ENCODE data around the gene RAB37. TPM values are rescaled to one million over a fixed set of nuclear protein-coding genes. Genes with fewer than 3 reads are reported as not detected.

RAB37 gene
- total and polyA plus RNA-seq, 11 donors, result 0.76 to 3.6 (median 1.7) TPM

DNA sequence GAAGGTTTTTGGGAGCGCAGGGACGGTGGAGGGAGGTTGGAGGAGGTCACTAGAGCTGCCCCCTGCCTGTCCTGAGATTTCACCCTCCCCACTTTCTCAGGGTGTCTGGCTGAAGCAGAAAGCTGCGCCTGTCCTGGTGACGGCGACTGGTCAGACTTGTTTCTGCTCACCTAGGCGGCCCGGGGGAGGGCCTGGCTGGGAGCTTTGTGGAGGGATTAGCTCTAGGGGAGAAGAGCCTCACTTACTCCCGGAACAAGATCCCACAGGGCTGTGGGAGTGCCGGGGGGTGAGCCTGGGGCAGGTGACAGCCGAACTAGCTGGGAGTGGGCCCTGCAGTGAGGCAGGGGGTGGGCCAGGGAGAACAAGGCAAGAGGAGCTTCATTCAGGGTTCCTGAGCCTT, 22.9 kb downstream of the RAB37 start:
- Histone ChIP-seq H3K27ac (peak overlapping the region in 8 of 12 donors; percentile 6 to 70 (median 54)), H3K4me3 (no peak overlapping the region), H3K4me1 (peaks cover 19 to 80% (median 48%) of the 10 kb centered on the region in 12 donors), H3K36me3 (peaks cover 0 to 9% (median 0%) of the 10 kb centered on the region in 9 donors), H3K27me3 (no peaks in the 10 kb centered on the region), H3K9me3 (no peaks in the 10 kb centered on the region)
- intact Hi-C loops (cut with DNase I), result no loop called here
- DNase-seq, result no peak
- no peak for TF ChIP-seq POLR2A (IDR thresholded peaks at IDR 0.05)
- TF ChIP-seq, protein P1, sequence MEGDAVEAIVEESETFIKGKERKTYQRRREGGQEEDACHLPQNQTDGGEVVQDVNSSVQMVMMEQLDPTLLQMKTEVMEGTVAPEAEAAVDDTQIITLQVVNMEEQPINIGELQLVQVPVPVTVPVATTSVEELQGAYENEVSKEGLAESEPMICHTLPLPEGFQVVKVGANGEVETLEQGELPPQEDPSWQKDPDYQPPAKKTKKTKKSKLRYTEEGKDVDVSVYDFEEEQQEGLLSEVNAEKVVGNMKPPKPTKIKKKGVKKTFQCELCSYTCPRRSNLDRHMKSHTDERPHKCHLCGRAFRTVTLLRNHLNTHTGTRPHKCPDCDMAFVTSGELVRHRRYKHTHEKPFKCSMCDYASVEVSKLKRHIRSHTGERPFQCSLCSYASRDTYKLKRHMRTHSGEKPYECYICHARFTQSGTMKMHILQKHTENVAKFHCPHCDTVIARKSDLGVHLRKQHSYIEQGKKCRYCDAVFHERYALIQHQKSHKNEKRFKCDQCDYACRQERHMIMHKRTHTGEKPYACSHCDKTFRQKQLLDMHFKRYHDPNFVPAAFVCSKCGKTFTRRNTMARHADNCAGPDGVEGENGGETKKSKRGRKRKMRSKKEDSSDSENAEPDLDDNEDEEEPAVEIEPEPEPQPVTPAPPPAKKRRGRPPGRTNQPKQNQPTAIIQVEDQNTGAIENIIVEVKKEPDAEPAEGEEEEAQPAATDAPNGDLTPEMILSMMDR (IDR thresholded peaks at IDR 0.05), result no peak
- ATAC-seq, result no peak
- WGBS, 4 donors, result 87 to 91% (median 91%) methylated on average over 10 of the region's 10 CpGs

DNA sequence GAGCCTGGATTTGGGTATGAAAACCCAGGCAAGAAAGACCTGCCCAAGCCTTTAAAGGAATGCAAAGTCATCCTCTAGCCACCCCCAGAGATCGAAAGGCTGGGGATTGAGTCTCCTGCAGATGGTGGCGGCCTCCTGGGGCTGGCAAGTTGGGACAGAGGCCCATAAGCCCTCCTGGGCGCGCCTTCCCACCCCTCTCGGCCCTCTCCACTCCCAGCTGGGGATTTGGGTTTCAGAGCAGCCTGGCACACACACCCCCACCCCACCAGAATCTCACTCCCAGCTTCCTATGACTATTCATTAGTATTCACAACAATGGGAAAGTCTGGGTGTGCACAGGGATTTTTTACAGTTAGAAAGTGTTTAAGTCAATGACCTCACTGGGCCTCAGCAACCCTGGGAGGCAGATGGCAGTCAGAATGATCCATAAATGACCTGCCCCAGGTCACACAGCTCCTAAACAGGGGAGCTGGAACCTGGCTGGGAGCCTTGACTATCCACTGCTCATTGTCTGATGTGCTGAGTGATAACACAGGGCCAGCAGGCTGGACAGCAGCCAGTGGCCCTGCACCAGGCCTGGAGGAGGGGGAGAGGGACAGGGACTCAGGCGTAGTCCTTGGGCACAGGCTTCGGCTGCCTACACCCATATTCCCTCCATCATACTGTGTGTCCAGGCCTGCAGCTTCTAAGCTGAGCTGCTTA, 23.5 kb downstream of the RAB37 start:
- Histone ChIP-seq H3K9me3 (no peaks in the 10 kb centered on the region), H3K4me3 (no peak overlapping the region), H3K36me3 (peaks cover 0 to 13% (median 0%) of the 10 kb centered on the region in 9 donors), H3K27ac (peak overlapping the region in 10 of 12 donors; percentile 12 to 70 (median 54)), H3K27me3 (no peaks in the 10 kb centered on the region), H3K4me1 (peaks cover 19 to 74% (median 48%) of the 10 kb centered on the region in 12 donors)
- intact Hi-C loops (cut with DNase I), result no loop called here
- no peak for TF ChIP-seq POLR2A (IDR thresholded peaks at IDR 0.05)
- TF ChIP-seq, protein P1 (IDR thresholded peaks at IDR 0.05), result no peak
- 58 to 71% (median 67%) methylated on average over 7 of the region's 7 CpGs for WGBS, 4 donors
- peak in 3 of 4 donors; percentile 8 to 44 (median 30) for ATAC-seq
- DNase-seq, result no peak

DNA sequence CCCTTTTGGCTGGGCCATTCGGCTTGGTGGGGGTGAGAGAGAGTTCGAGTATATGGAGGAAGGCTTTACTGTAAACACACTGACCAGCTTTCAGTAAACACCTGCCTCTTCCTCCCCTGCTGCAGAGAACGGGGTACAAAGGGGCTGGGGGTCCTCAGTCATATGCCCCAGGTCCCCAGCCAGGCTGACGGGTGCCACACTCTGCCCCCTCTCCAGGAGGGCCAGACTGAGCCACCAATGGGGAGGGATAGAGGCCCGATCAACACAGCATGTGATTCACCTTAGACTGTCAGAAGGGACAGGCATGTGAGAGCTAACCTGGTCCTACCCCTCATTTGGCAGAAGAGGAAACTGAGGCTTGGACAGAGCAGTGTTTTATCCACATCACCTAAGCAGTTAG, 24.4 kb downstream of the RAB37 start:
- Histone ChIP-seq H3K27ac (peak overlapping the region in 8 of 12 donors; percentile 12 to 70 (median 54)), H3K4me1 (peaks cover 19 to 72% (median 48%) of the 10 kb centered on the region in 12 donors), H3K27me3 (no peaks in the 10 kb centered on the region), H3K36me3 (peaks cover 0 to 21% (median 0%) of the 10 kb centered on the region in 9 donors), H3K9me3 (no peaks in the 10 kb centered on the region), H3K4me3 (no peak overlapping the region)
- ATAC-seq (no peak), DNase-seq (no peak)
- TF ChIP-seq, protein P1 (IDR thresholded peaks at IDR 0.05), result no peak
- no peak for TF ChIP-seq POLR2A (IDR thresholded peaks at IDR 0.05)
- intact Hi-C loops (cut with DNase I), result no loop called here
- 63 to 81% (median 76%) methylated on average over 4 to 5 of the region's 5 CpGs for WGBS, 4 donors

DNA sequence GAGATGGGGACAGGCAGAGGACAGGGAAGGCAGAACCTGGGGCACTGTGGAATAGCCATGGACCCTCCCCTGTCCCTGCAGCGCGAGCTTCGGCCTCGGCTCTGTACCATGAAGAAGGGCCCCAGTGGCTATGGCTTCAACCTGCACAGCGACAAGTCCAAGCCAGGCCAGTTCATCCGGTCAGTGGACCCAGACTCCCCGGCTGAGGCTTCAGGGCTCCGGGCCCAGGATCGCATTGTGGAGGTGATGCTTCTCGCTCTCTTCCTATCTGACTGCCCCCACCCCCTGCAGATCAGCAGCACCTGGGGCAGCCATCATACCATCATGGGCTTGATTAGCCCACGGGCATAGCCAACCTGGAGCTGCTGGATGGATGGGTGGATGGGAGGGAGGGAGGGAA, 24.9 kb downstream of the RAB37 start:
- no peak for DNase-seq
- Histone ChIP-seq H3K9me3 (no peaks in the 10 kb centered on the region), H3K4me1 (peaks cover 19 to 70% (median 46%) of the 10 kb centered on the region in 12 donors)

More for the DNA sequence above, 24.9 kb downstream of the RAB37 start:
- peaks cover 0 to 26% (median 0%) of the 10 kb centered on the region in 9 donors for H3K36me3 ChIP-seq
- intact Hi-C loops (cut with DNase I), result no loop called here
- H3K4me3 ChIP-seq, result no peak overlapping the region
- peak overlapping the region in 1 of 12 donors; percentile 70 for H3K27ac ChIP-seq
- ATAC-seq, result no peak
- no peaks in the 10 kb centered on the region for H3K27me3 ChIP-seq
- WGBS, 4 donors, result 94 to 100% (median 97%) methylated on average over 6 to 11 of the region's 11 CpGs
- no peak for TF ChIP-seq POLR2A (IDR thresholded peaks at IDR 0.05)
- TF ChIP-seq, protein P1 (IDR thresholded peaks at IDR 0.05), result no peak
